H9 (cell line): ENCODE results near the gene GIMAP1. TPM values are rescaled to one million over a fixed set of nuclear protein-coding genes. Genes with fewer than 3 reads are reported as not detected.

Experiments used
- DNase-seq: peaks from one replicate; pipeline ENCODE4 v3.0.0-alpha.2; 2017
- H2AFZ ChIP-seq: one replicate; pipeline ENCODE4 v1.6.1; 2013; ENCODE audit warnings: mild to moderate bottlenecking, low read length, control low read depth, moderate library complexity
- H2AK5ac ChIP-seq: 2 replicates; pipeline ENCODE4 v1.6.1; 2013; ENCODE audit warnings: low read length, control low read depth, mixed read lengths; ENCODE audit not compliant: insufficient read length
- H2BK120ac ChIP-seq: one replicate; pipeline ENCODE4 v1.6.1; 2013; ENCODE audit warnings: low read depth, mild to moderate bottlenecking, low read length, control low read depth, inconsistent platforms; ENCODE audit not compliant: poor library complexity, severe bottlenecking
- H2BK12ac ChIP-seq: 2 replicates; pipeline ENCODE4 v1.6.1; 2013; ENCODE audit warnings: low read length, control low read depth, mixed read lengths, low read depth; ENCODE audit not compliant: insufficient read length
- H2BK15ac ChIP-seq: 2 replicates; pipeline ENCODE4 v1.6.1; 2013; ENCODE audit warnings: low read depth, low read length, control low read depth
- H2BK20ac ChIP-seq: one replicate; pipeline ENCODE4 v1.6.1; 2013; ENCODE audit warnings: low read depth, mild to moderate bottlenecking, low read length, control low read depth, inconsistent platforms; ENCODE audit not compliant: poor library complexity, severe bottlenecking
- H2BK5ac ChIP-seq: 2 replicates; pipeline ENCODE4 v1.6.1; 2013; ENCODE audit warnings: low read length, control low read depth, mixed read lengths; ENCODE audit not compliant: insufficient read length
- H3K14ac ChIP-seq: 2 replicates; pipeline ENCODE4 v1.6.1; 2013; ENCODE audit warnings: low read length, control low read depth; ENCODE audit not compliant: insufficient read depth
- H3K18ac ChIP-seq: 2 replicates; pipeline ENCODE4 v1.6.1; 2013; ENCODE audit warnings: low read depth, mild to moderate bottlenecking, mixed read lengths, low read length, control low read depth; ENCODE audit not compliant: insufficient read length
- H3K23ac ChIP-seq: 2 replicates; pipeline ENCODE4 v1.6.1; 2013; ENCODE audit warnings: low read length, control low read depth, mixed read lengths, low read depth; ENCODE audit not compliant: insufficient read length
- H3K23me2 ChIP-seq: 2 replicates; pipeline ENCODE4 v1.6.1; 2013; ENCODE audit warnings: low read depth, mild to moderate bottlenecking, mixed read lengths, low read length, control low read depth; ENCODE audit not compliant: insufficient read length, poor library complexity, severe bottlenecking
- H3K27ac ChIP-seq: 2 replicates; pipeline ENCODE4 v1.5.1; 2013; ENCODE audit warnings: low read length, control low read depth, mixed read lengths, low read depth; ENCODE audit not compliant: insufficient read length
- H3K27me3 ChIP-seq: 2 replicates; pipeline ENCODE4 v1.6.1; 2013; ENCODE audit warnings: low read length, control low read depth, inconsistent platforms; ENCODE audit not compliant: insufficient read depth
- H3K4ac ChIP-seq: 2 replicates; pipeline ENCODE4 v1.6.1; 2013; ENCODE audit warnings: low read depth, mild to moderate bottlenecking, control low read depth, inconsistent platforms, low read length, moderate library complexity
- H3K4me1 ChIP-seq: 2 replicates; pipeline ENCODE4 v1.6.1; 2013; ENCODE audit warnings: low read length, control low read depth, inconsistent platforms; ENCODE audit not compliant: insufficient read depth
- H3K4me2 ChIP-seq: 2 replicates; pipeline ENCODE4 v1.6.1; 2013; ENCODE audit warnings: low read length, control low read depth, mixed read lengths; ENCODE audit not compliant: insufficient read length, insufficient read depth
- H3K56ac ChIP-seq: 2 replicates; pipeline ENCODE4 v1.6.1; 2013; ENCODE audit warnings: low read depth, mild to moderate bottlenecking, mixed read lengths, low read length, control low read depth; ENCODE audit not compliant: insufficient read length
- H3K79me1 ChIP-seq: 2 replicates; pipeline ENCODE4 v1.6.1; 2013; ENCODE audit warnings: low read depth, mild to moderate bottlenecking, moderate library complexity, low read length, control low read depth, inconsistent platforms; ENCODE audit not compliant: insufficient read depth, poor library complexity, severe bottlenecking
- H3K79me2 ChIP-seq: 2 replicates; pipeline ENCODE4 v1.6.1; 2013; ENCODE audit warnings: low read length, control low read depth, inconsistent platforms; ENCODE audit not compliant: insufficient read depth
- H3K9ac ChIP-seq: 2 replicates; pipeline ENCODE4 v1.6.1; 2013; ENCODE audit warnings: low read length, control low read depth, mixed read lengths; ENCODE audit not compliant: insufficient read length; ENCODE audit errors: extremely low read depth
- H3K9me3 ChIP-seq: one replicate; pipeline ENCODE4 v1.6.1; 2013; ENCODE audit warnings: low read depth, low read length, inconsistent platforms; ENCODE audit not compliant: control insufficient read depth
- H3T11ph ChIP-seq: one replicate; pipeline ENCODE4 v1.6.1; 2013; ENCODE audit warnings: mild to moderate bottlenecking, low read length, control low read depth, inconsistent platforms
- H4K20me1 ChIP-seq: one replicate; pipeline ENCODE4 v1.6.1; 2013; ENCODE audit not compliant: control insufficient read depth, insufficient read length, insufficient read depth
- H4K5ac ChIP-seq: 2 replicates; pipeline ENCODE4 v1.6.1; 2013; ENCODE audit warnings: low read depth, mild to moderate bottlenecking, mixed read lengths, low read length, control low read depth; ENCODE audit not compliant: insufficient read length
- H4K8ac ChIP-seq: replicated peaks from 2 replicates; pipeline ENCODE4 v1.6.1; 2013; ENCODE audit warnings: low read length, control low read depth, mixed read lengths, low read depth; ENCODE audit not compliant: insufficient read length
- H4K91ac ChIP-seq: 2 replicates; pipeline ENCODE4 v1.6.1; 2013; ENCODE audit warnings: low read depth, mild to moderate bottlenecking, moderate library complexity, mixed read lengths, low read length, control low read depth; ENCODE audit not compliant: insufficient read length
- H3K27ac Mint-ChIP-seq, 3 experiments: 2 replicates in 2 of 3; 3 replicates in 1 of 3; pipeline ENCODE4 v1.8.0; 2020 to 2021; ENCODE audit warnings: mixed read lengths in 3 of 3, mild to moderate bottlenecking in 1 of 3, moderate library complexity in 1 of 3
- H3K27me3 Mint-ChIP-seq: 2 replicates; pipeline ENCODE4 v1.8.0; 2021; ENCODE audit warnings: low read depth, mild to moderate bottlenecking, moderate library complexity, mixed read lengths
- H3K36me3 Mint-ChIP-seq, 3 experiments: 2 replicates in 2 of 3; 3 replicates in 1 of 3; pipeline ENCODE4 v1.8.0; 2020 to 2021; ENCODE audit warnings: low read depth in 3 of 3, mixed read lengths in 3 of 3; ENCODE audit not compliant: insufficient read depth in 1 of 3
- H3K4me1 Mint-ChIP-seq, 2 experiments: 2 replicates each; pipeline ENCODE4 v1.8.0; 2020; ENCODE audit warnings: mixed read lengths in 2 of 2
- H3K4me3 Mint-ChIP-seq, 2 experiments: 2 replicates in 1 of 2; 3 replicates in 1 of 2; pipeline ENCODE4 v1.8.0; 2020 to 2021; ENCODE audit warnings: mild to moderate bottlenecking in 2 of 2, mixed read lengths in 2 of 2, moderate library complexity in 1 of 2
- H3K9me3 Mint-ChIP-seq, 2 experiments: 2 replicates in 1 of 2; 3 replicates in 1 of 2; pipeline ENCODE4 v1.8.0; 2020; ENCODE audit warnings: mild to moderate bottlenecking in 2 of 2, mixed read lengths in 2 of 2, moderate library complexity in 1 of 2
- CTCF ChIP-seq: fragments of 200-600 bp; sonication (generic); conservative IDR thresholded peaks from 3 replicates; pipeline ENCODE4 v1.8.0; 2021; ENCODE audit warnings: antibody characterized with exemption, mild to moderate bottlenecking
- WGBS: extraction: QIAGEN DNeasy Blood & Tissue Kit; methylation state at CpG from one replicate; pipeline ENCODE4 v1.1.7; 2013; ENCODE audit warnings: missing lambda C conversion rate, low lambda C conversion rate, mixed read lengths; ENCODE audit not compliant: insufficient read length; ENCODE audit errors: extremely low coverage; 5-methylcytosine and 5-hydroxymethylcytosine counted together
- total RNA-seq: library from RNA; stranded (reverse); gene quantifications from 2 replicates; pipeline ENCODE4 v1.2.1, GENCODE V29; 2021

The GIMAP1 gene
- total RNA-seq, 1 experiment from 2014 or later, result not detected

GRCh38 chr7:150745876-150746275 lies 29.5 kb downstream of the GIMAP1 start:
- WGBS, result no CpG with 5 or more reads among the region's 3 CpGs
- Histone ChIP-seq H4K5ac (no peak overlapping the region), H3K56ac (no peak overlapping the region), H3K18ac (no peak overlapping the region), H4K20me1 (no peaks in the 10 kb centered on the region), H3K27me3 (peaks cover 56% of the 10 kb centered on the region), H3T11ph (no peak overlapping the region), H2BK20ac (no peak overlapping the region), H2AK5ac (no peak overlapping the region), H2BK120ac (no peak overlapping the region), H3K4me1 (no peaks in the 10 kb centered on the region), H4K8ac (no peak overlapping the region), H4K91ac (no peak overlapping the region), H3K14ac (no peak overlapping the region), H3K79me2 (no peaks in the 10 kb centered on the region), H2AFZ (no peak overlapping the region), H3K27ac (no peak overlapping the region), H2BK12ac (no peak overlapping the region), H3K9me3 (no peaks in the 10 kb centered on the region), H3K4ac (no peak overlapping the region), H3K9ac (no peak overlapping the region), H3K23ac (no peak overlapping the region), H3K23me2 (no peaks in the 10 kb centered on the region), H2BK5ac (no peak overlapping the region), H2BK15ac (no peak overlapping the region), H3K79me1 (no peaks in the 10 kb centered on the region), H3K4me2 (no peak overlapping the region)
- Mint-ChIP-seq H3K9me3 (peaks cover 0 to 3% of the 10 kb centered on the region in 2 experiments; a peak in 4 of 5 replicates), H3K4me1 (no peaks in the 10 kb centered on the region), H3K4me3 (no peak overlapping the region), H3K27me3 (peaks cover 100% of the 10 kb centered on the region), H3K36me3 (no peaks in the 10 kb centered on the region), H3K27ac (no peak overlapping the region)
- no peak for TF ChIP-seq CTCF
- no peak for DNase-seq
